Measurements from ENCODE around the gene ZC3H11A.
"Not testable (repeated sequence)": the region's sequence is repeated elsewhere in the genome, so short reads cannot be mapped to it uniquely, and the experiment has no call there.

The ZC3H11A gene

GRCh38 chr1:203795441-203796235 lies at the start of gene ZC3H11A, which contains the start of gene ZBED6:
ZC3H11A (plus strand) TSS chr1:203795623; CDS start chr1:203817071, 21,448 bp downstream.
ZBED6 (plus strand) TSS chr1:203795623; CDS start chr1:203797523, 1,900 bp downstream.
- peak; percentile 99 for DNase-seq

DNA sequence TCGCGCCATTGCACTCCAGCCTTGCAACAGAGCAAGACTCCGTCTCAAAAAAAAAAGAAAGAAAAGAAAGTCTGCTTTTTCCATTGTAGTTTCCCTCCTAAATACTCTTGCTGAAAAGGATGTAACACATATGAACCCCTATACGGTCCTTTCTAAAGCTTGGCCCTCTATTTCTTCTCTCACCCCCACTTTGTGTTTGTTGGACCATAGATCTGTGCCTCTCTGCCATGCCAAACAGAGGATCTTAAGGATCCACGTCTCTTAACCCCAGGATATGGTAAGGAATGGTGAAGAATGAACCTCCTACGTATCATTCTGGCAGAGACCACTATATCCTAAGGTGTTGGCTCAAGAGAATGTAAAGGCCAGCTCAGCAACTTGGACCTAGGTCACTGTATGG lies 49.1 kb upstream of the ZC3H11A start:
- no peak for DNase-seq

DNA sequence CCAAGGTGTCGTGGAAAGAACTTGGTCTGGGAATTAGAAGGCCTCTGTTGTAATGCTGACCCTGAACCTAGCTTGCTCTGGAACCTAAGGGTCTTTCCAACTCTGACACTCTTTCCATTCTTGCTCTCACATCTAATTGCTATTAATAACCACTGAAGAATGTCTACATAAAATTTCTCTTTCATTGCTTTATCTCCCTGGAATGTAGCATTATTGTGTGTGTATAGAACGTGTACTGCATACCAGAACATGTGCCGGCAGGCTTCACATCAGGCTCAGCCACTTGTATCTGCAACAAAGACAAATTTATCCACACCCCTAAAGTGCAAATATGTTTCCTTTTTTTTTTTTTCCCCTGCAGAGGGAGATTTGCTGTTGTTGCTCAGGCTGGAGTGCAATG lies 44.4 kb upstream of the ZC3H11A start:
- DNase-seq = no peak

GRCh38 chr1:203751618-203752361 lies 43.6 kb upstream of the ZC3H11A start:
- DNase-seq = not testable (repeated sequence)

DNA sequence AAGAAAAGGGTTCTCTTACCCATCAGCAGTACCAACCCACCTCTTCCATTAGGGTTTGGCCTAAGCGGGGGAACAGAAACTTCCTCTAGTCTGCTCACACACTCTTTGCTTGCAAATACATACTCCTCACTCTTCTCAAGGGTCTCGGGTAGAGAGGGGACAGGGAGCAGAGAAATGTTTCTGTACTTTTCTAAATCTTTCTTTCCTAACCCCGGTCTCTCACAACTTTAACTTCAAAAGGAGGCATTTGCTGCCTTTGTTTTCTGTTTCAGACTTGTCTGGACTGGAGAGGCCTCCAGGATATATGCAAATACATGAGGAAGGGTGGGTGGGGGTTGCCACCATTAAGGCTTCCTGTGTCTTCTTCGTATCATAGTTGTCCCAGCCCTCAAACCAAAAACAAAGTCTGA lies 41.0 kb upstream of the ZC3H11A start:
- no peak for DNase-seq

GRCh38 chr1:203756036-203756435 lies 39.4 kb upstream of the ZC3H11A start:
- no peak for DNase-seq

DNA sequence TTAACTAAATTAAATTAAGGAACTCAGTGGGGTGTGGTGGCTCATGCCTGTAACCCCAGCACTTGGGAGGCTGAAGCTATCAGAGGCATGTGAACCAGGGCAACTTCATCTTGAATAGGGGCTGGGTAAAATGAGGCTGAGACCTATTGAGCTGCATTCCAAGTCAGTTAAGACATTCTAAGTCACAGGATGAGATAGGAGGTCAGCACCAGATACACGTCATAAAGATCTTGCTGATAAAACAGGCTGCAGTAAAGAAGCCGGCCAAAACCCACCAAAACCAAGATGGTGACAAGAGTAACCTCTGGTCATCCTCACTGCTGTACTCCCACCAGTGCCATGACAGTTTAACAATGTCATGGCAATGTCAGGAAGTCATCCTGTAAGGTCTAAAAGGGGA lies 36.7 kb upstream of the ZC3H11A start:
- DNase-seq = not testable (repeated sequence)

DNA sequence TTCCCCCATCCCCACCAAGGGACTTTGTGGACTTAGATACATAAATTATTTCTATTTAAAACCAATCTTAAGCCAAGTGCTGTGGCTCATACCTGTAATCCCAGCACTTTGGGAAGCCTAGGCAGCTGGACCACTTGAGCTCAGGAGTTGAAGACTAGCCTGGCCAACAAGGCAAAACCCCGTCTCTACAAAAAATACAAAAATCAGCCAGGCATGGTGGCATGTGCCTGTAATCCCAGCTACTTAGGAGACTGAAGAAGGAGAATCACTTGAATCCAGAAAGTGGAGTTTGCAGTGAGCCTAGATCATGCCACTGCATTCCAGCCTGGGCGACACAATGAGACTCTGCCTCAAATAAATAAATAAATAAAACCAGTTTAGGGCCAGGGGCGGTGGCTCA lies 34.9 kb upstream of the ZC3H11A start:
- no peak for DNase-seq

DNA sequence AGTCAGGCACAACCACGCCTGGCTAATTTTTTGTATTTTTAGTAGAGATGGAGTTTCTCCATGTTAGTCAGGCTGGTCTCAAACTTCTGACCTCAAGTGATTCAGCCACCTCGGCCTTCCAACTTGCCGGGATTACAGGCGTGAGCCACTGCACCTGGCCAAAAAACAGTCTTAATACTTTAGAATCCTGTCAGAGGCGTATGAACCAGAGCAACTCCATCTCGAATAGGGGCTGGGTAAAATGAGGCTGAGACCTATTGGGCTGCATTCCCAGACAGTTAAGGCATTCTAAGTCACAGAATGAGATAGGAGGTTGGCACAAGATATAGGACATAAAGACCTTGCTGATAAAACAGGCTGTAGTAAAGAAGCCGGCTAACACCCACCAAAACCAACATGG lies 33.5 kb upstream of the ZC3H11A start:
- not testable (repeated sequence) for DNase-seq

DNA sequence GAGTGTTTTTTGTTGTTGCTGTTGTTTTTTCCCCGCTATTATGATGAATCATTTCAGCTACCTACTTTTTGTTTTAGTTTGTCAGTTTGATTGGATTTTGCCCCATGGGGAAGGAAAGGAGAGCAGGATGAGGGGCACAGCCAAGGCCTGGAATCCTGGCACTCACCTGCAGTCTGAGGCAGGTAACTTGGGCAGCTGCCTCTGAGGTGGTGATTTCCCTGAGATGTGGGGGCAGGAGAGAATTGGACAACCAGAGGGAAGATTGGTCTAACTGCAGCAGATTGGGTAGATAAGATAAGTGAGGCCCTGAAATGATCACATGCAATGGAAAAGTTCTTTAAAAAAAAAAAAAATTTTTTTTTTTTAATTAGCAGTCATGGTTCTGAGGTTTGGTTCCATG lies 31.9 kb upstream of the ZC3H11A start:
- no peak for DNase-seq

- DNase-seq = no peak
Observed at GRCh38 chr1:203764105-203765028, 31.1 kb upstream of the ZC3H11A start.

GRCh38 chr1:203765029-203765837 lies 30.2 kb upstream of the ZC3H11A start, which contains the start of gene LAX1:
LAX1 (plus strand) TSS chr1:203765183; CDS start chr1:203765566, 383 bp downstream.
- DNase-seq = no peak

DNA sequence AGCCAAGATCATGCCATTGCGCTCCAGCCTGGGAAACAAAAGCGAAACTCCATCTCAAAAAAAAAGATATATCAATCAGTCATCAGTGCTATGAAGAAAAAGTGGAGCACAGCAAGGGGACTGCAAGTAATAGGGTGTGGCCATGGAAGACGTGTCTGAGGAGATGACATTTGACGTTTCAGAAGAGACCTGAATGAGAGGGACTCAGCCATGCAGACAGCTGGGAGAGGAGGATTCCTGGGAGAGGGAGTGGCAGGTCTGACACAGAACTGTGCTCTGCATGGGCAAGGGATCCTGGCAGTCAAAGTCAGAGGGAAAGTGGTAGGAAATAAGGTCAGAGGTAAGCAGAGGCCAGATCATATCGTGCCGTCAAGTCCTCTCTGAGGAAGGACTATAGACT lies 27.2 kb upstream of the ZC3H11A start:
- no peak for DNase-seq

- DNase-seq = peak; percentile 48
Observed at GRCh38 chr1:203769505-203770343, 25.7 kb upstream of the ZC3H11A start.

DNA sequence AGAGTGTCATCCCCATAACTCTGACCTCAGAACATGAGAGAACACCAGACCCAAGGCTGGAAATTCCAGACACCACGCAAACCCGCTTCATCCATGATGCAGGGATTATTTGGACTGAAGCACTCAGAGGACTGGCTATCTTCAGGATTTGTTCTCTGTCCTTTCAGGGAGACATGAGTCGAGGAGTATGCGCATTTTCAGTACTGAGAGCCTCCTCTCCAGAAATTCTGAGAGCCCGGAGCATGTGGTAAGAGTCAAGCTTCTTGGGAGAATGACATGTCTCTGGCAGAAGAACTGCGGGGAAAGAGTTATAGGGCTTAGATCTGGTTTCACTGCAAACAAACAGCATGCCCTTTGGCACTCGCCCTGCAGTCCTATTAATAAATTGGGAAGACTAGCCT lies 23.5 kb upstream of the ZC3H11A start:
- no peak for DNase-seq

DNA sequence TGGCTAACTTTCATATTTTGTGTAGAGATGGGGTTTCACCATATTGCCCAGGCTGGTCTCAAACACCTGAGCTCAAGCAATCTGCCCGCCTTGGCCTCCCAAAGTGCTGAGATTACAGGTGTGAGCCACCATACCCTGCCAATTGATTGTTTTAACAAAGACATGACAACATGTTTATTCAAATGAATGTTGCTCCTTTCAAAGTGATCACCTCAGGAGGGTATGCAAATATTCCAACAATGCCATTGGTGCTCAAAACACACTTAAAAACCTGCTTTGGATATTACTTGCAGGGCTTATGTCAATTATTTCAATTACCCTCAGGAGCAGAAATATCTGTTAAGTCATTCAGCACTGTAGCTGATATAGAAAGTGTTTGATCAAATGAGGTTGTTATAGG lies 22.6 kb upstream of the ZC3H11A start:
- no peak for DNase-seq

GRCh38 chr1:203776636-203777035 lies 18.8 kb upstream of the ZC3H11A start:
- peak; percentile 21 for DNase-seq

DNA sequence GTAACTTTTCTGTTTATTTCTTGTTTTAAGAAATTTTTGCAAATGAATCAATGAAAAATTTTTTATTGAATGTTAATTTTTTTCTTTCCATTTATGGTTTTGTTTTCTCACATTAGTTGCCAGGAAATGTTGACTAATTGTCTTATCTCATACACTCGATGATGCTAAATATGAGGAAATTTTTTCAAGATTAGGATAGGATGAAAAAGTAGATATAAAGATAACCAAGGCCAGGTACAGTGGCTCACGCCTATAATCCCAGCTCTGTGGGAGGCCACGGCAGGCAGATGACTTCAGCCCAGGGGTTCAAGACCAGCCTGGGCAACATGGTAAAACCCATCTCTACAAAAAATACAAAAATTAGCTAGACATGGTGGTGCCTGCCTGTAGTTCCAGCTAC lies 17.8 kb upstream of the ZC3H11A start:
- DNase-seq = no peak

GRCh38 chr1:203778146-203778545 lies 17.3 kb upstream of the ZC3H11A start:
- DNase-seq = peak; percentile 20

- DNase-seq = no peak
Observed at GRCh38 chr1:203778789-203779188, 16.6 kb upstream of the ZC3H11A start.

DNA sequence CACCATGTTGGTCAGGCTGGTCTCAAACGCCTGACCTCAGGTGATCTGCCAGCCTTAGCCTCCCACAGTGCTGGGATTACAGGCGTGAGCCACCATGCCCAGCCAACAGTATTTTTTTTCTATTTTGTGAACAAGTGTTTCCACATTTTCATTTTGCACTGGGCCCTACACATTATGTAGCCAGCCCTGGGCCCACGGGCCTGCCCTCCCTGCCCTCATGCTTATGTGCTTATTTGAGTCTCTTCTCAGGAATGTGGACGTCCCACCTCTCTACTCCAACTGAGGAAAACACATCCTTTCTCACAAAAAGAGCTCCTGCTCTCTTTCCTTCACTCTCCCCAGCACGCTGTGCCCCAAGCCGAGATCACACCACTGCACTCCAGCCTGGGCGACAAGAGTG lies 13.5 kb upstream of the ZC3H11A start:
- DNase-seq = no peak

Measured in hematopoietic multipotent progenitor cell treated with erythropoietin and hydrocortisone succinate and interleukin-3 and kit ligand, for 8 days (in vitro differentiated cells).